HG02973 (cell line): ENCODE results near the gene OR4K1.
"Not testable (repeated sequence)": the region's sequence is repeated elsewhere in the genome, so short reads cannot be mapped to it uniquely, and the experiment has no call there.

Experiments used
- ATAC-seq: cut with Tn5 transposase; IDR thresholded peaks from one replicate; pipeline ENCODE4 v1.9.1; 2021; ENCODE audit warnings: moderate library complexity; ENCODE audit not compliant: unreplicated experiment

The OR4K1 gene, protein sequence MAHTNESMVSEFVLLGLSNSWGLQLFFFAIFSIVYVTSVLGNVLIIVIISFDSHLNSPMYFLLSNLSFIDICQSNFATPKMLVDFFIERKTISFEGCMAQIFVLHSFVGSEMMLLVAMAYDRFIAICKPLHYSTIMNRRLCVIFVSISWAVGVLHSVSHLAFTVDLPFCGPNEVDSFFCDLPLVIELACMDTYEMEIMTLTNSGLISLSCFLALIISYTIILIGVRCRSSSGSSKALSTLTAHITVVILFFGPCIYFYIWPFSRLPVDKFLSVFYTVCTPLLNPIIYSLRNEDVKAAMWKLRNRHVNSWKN

GRCh38 chr14:19930617-19931016, at the start of gene OR4K1:
TSS of gene OR4K1 (plus strand) at chr14:19930917. CDS start at chr14:19935667, 4,750 bp downstream.
- ATAC-seq, result no peak

DNA sequence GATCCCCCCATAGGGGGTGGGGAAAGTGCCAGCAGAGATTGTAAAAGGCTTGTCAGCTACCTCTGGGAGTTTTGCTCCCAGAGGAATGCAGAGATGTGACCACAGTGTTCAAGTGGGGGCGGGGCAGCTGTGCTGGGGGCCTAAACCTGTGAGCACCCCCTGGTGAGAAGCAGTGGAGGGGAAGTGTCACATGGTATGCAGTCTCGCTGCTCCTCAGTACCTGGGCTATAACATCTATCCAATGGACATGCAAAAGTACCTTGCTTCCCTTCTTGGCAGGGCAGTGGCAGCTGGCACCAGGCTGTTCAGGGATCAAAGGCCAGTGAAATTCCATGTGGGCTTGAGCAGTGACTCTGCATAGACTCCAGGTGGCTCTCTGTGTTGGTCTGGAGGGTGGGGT, 35.4 kb upstream of the OR4K1 start:
- no peak for ATAC-seq

GRCh38 chr14:19900999-19901398, 29.7 kb upstream of the OR4K1 start:
- ATAC-seq, result no peak

GRCh38 chr14:19902409-19902808, 28.3 kb upstream of the OR4K1 start:
- ATAC-seq, result no peak

DNA sequence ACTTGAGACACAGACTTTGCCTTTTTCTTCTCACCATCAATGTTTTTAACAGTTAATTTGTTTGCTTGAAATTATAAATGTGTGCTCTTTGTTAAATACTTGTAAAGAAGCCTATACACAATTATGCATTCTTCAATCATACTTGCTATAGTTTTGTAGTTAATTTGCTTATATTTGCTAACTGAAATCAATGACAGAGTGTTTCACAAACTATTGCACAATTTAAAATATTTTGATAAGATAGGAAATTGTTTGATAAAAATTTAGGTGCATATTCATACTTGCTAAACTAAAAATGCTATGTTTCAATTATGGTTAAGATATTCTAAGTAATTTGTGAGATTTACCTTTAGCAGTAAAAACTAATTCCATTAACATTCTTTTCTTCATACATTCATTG, 24.1 kb upstream of the OR4K1 start:
- ATAC-seq, result no peak

DNA sequence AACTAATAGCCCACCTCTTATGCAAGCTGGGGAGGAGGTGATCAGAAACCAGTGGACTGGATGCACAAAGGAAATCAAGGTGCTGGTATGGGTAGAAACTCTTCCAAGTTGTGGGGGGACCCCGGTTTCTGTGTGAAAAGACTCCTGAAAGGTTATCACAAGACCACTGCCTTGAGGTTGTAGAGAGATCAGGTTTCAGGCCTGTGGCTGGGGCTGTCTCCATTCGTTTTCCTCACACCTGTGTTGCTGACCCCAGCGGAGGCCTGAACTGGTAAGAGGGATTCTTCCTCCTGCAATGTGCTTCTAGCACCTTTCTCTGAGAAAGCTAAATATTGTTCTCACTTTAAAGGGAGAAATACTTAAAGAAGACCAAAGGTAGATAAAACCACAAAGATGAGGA, 19.6 kb upstream of the OR4K1 start:
- ATAC-seq, result no peak

DNA sequence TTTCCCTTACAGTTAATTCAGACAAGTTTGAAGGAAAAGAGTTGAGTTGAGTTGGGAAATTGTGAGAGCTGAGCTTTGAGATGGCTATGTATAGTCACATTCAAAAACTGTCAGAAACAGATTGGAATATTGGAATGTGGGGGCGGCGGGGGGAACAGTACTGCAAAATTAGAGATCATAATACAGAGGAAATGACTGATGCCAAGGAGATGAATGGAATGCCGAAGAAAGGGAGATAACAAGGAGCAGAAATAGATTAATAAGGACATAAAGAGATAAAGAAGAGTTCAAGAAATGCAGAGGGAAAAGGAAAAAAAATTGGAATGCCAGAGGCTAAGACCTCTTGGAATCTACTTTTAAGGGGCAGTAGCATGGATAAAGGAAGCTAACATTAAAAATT, 13.5 kb upstream of the OR4K1 start:
- ATAC-seq, result no peak

- ATAC-seq, result no peak
Observed at GRCh38 chr14:19917955-19918518, 12.7 kb upstream of the OR4K1 start.

- ATAC-seq, result no peak
Observed at GRCh38 chr14:19918553-19919264, 12.0 kb upstream of the OR4K1 start.

- ATAC-seq, result no peak
Observed at GRCh38 chr14:19920021-19920657, 10.6 kb upstream of the OR4K1 start, which contains the start of gene OR4K5. TSS of gene OR4K5 (plus strand) at chr14:19920607. CDS start at chr14:19920607, 0 bp downstream.

GRCh38 chr14:19941668-19942067, 11.0 kb downstream of the OR4K1 start:
- no peak for ATAC-seq

GRCh38 chr14:19947413-19948090, 16.8 kb downstream of the OR4K1 start:
- no peak for ATAC-seq

DNA sequence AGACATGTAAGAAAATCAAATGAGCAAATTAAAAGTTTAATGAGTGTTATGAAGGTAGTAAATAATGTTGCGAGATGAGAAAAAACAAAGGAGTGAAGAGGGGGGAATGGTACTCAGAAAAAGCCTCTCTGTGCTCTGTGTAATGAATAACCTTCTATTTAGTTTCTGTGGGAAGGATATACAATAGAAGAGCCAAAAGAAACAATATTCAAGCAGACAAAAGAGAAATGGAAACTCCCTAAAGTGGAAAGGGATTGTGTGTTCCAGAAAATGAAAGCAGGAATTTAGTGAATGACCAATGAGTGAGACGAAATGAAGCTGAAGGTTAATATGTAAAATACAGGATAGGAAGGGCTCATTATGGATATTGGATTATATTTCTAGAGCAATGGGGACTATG, 18.5 kb downstream of the OR4K1 start:
- ATAC-seq, result no peak

DNA sequence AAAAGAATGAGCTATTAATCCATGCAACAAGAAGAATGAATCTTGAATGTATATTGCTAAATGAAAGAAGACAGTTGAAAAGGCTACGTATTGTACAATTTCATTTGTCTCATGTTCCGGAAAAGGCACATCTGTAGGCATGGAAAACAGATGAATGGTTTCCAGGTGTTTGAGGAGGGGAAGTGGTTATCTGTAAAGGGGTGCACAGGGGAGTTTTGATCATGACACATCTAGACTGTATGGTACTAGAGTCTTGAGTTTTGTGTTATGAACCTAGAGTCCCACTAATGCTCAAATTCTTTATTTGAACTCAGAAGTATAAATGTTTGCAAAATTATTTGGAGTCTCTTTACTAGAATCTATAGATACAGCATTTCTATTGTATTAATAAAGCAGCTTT, 39.0 kb downstream of the OR4K1 start:
- not testable (repeated sequence) for ATAC-seq

GRCh38 chr14:19974844-19975243, 44.1 kb downstream of the OR4K1 start:
- ATAC-seq, result no peak

GRCh38 chr14:19975291-19975690, 44.6 kb downstream of the OR4K1 start, which contains the start of gene OR4K15:
TSS of gene OR4K15 (plus strand) at chr14:19975591. CDS start at chr14:19975591, 0 bp downstream.
- ATAC-seq, result no peak
